ENCODE results near the gene SPHKAP. TPM values are rescaled to one million over a fixed set of nuclear protein-coding genes. Genes with fewer than 3 reads are reported as not detected.
A peak's percentile ranks its signal among the peaks of the same experiment; 100 is the strongest.

Gene SPHKAP
- total RNA-seq, 1 experiment from 2014 or later, result not detected

GRCh38 chr2:228056293-228057097 is 125.0 kb downstream of the SPHKAP start:
- DNase-seq (ENCODE audit: low read depth), result no peak
- in situ Hi-C loops (cut with HindIII; ENCODE audit: low pct_unique_long_range_greater_than_20kb, low sequenced_read_pairs), result no loop called here

GRCh38 chr2:228048838-228049490 is 132.5 kb downstream of the SPHKAP start:
- in situ Hi-C loops (cut with HindIII; ENCODE audit: low pct_unique_long_range_greater_than_20kb, low sequenced_read_pairs), result no loop called here
- DNase-seq (ENCODE audit: low read depth), result peak; percentile 23

DNA sequence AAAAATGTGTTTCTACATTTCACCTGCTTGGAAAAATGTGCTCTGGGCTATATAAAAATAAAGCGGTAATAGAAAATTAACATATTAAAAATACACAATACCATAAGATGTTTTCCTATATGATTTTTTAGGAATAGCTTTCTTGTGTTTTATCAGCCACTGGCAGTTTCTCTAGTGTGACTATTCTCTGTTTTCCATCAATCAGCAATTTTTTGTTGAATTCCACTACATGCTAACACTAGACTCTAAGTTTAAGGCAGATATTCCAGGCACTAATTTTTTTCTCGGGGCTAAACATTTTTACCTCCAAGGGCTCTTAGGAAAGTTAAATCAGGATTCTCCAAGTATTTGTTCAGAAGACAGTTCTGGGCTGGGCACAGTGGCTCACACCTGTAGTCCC is 140.5 kb downstream of the SPHKAP start:
- in situ Hi-C loops (cut with HindIII; ENCODE audit: low pct_unique_long_range_greater_than_20kb, low sequenced_read_pairs), result no loop called here
- no peak for DNase-seq (ENCODE audit: low read depth)

DNA sequence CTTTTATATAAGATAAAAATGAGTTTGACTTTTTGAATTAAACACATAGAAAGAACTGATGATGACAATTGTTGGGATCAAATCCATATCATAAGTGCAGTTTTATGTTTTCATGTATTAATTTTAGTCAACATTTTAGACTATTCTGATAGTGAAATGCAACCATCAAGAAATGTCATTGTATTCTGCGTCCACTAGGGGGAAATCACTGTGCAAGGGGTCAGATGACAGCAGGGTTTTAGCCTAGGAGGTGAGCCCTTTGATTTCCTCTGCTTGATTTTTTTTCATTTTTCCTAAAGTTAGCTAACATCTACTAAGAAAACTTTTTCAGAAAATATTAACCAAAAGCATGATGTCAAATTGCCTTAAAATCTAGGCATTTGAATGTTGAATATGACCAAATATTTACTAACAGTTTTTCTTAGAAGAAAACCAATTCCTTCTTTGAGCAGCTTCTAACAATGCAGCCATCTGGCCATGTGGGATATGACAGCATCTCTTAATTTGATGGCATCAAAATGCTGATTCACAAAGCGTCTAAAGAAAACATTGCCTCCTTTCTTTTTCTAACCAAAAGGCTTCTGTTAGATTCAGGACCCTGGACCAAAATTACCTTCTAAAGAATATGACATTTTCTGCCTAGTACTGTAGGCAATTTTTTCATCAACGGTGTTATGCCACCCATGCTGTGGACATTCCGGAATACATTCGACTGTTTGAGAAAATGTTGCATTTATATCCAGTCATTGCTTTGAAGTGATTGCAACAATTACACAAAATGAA is 141.5 kb downstream of the SPHKAP start:
- in situ Hi-C loops (cut with HindIII; ENCODE audit: low pct_unique_long_range_greater_than_20kb, low sequenced_read_pairs), result no loop called here
- DNase-seq (ENCODE audit: low read depth), result peak; percentile 13

DNA sequence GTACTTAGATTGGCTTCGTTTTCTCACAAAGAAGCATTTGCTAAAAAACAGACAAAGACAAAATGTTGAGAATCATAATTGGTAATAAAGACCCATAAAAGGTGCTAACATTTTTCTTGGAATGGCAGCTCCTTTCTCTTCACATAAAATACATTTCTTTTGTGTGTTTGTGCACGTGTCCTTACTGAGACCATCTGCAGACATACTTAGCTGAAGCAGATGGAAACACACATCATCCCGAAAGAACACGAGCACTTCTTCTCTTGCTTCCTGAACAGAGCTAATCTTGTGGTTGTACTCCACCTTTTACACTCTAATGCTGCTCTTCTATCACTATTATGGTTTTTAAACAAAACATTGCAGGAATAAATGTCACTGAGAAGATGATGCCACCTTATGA is 142.5 kb downstream of the SPHKAP start:
- in situ Hi-C loops (cut with HindIII; ENCODE audit: low pct_unique_long_range_greater_than_20kb, low sequenced_read_pairs), result no loop called here

GRCh38 chr2:228037915-228038314 is 143.6 kb downstream of the SPHKAP start:
- DNase-seq (ENCODE audit: low read depth), result no peak
- in situ Hi-C loops (cut with HindIII; ENCODE audit: low pct_unique_long_range_greater_than_20kb, low sequenced_read_pairs), result no loop called here

More for the DNA sequence above, 142.5 kb downstream of the SPHKAP start:
- no peak for DNase-seq (ENCODE audit: low read depth)

DNA sequence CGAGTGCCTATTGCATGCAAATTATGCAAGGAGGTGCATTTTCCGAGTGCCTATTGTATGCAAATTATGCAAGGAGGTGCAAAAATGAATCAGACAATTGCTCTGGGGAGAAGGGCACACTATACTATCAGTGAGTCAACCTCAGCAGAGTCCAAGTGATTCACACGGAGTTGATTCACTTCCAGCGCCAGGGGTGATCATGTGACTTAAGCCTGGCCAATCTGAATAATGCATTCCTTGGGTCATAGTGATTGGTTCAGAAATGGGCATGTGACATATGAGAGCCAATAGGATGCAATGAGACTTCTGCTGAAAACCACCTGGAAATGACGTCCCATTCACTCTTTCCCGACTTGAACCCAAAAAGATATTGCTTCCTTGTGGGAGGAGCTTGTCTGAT is 157.9 kb downstream of the SPHKAP start:
- DNase-seq (ENCODE audit: low read depth), result peak; percentile 62
- in situ Hi-C loops (cut with HindIII; ENCODE audit: low pct_unique_long_range_greater_than_20kb, low sequenced_read_pairs), result no loop called here

- in situ Hi-C loops (cut with HindIII; ENCODE audit: low pct_unique_long_range_greater_than_20kb, low sequenced_read_pairs), result no loop called here
- no peak for DNase-seq (ENCODE audit: low read depth)
Measured at GRCh38 chr2:228018311-228018710, 163.2 kb downstream of the SPHKAP start.

DNA sequence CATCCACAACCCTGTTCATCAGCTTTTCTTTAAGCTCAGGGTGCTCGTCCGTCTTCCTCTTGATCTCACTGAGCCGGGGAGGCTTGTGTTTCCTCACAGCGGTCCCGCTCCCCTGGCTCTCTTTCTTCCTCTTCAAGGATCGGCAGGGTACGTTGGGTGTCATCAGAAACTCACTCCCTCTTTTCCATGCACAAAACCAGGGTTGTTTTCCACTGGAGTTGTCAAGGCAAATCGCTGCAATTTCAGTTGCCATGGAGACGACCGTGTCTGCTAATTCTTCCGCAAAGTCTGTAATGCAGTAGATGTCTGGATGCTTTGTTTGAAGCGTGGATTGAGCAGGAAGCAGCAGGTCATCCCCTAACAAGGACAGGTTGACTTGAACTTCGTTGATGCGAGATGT is 163.7 kb downstream of the SPHKAP start:
- DNase-seq (ENCODE audit: low read depth), result no peak
- in situ Hi-C loops (cut with HindIII; ENCODE audit: low pct_unique_long_range_greater_than_20kb, low sequenced_read_pairs), result no loop called here

DNA sequence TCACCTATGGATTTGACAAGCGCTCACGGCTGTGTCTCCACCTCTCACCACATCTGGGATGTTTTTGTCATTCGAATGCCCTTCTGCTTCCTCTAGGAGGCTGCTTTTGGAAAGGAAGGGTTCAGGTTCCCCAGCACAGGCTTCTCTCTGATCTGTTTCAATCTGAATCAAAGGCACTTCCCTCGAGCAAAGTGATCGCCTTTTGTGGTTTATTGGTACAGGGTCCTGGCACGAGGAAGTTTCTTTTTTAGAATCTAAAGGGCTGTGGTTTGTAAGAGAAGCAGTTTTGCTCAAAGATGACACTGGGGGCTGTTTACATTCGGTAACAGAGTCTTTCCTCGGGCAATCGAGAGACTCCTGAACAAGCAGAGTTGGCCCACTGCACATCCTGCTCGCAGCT is 165.1 kb downstream of the SPHKAP start:
- in situ Hi-C loops (cut with HindIII; ENCODE audit: low pct_unique_long_range_greater_than_20kb, low sequenced_read_pairs), result no loop called here
- no peak for DNase-seq (ENCODE audit: low read depth)

GRCh38 chr2:228015741-228016140 is 165.7 kb downstream of the SPHKAP start:
- in situ Hi-C loops (cut with HindIII; ENCODE audit: low pct_unique_long_range_greater_than_20kb, low sequenced_read_pairs), result no loop called here
- no peak for DNase-seq (ENCODE audit: low read depth)

GRCh38 chr2:227996366-227996765 is 185.1 kb downstream of the SPHKAP start:
- in situ Hi-C loops (cut with HindIII; ENCODE audit: low pct_unique_long_range_greater_than_20kb, low sequenced_read_pairs), result no loop called here

GRCh38 chr2:227990937-227991336 is 190.6 kb downstream of the SPHKAP start:
- in situ Hi-C loops (cut with HindIII; ENCODE audit: low pct_unique_long_range_greater_than_20kb, low sequenced_read_pairs), result no loop called here
- DNase-seq (ENCODE audit: low read depth), result no peak

More at GRCh38 chr2:227996366-227996765, 185.1 kb downstream of the SPHKAP start:
- no peak for DNase-seq (ENCODE audit: low read depth)

DNA sequence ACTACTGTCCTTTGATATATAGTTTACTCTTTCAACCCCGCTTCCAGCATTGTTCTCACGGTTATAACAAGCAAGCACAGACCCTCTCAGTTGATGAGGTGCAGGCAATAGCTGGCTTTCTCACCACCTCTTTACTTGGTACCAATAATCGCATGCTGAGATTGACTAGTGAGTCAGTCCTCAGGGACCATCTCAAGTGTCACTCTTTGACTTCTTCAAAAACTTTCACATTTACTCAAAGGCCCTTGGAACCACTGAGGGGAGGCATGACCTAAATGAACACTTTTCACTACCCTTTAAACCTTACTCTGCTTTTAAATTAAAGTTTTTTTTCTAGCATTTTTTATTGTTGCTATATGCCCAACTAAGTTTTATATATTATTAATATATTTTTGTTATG is 208.2 kb downstream of the SPHKAP start:
- DNase-seq (ENCODE audit: low read depth), result no peak
- in situ Hi-C loops (cut with HindIII; ENCODE audit: low pct_unique_long_range_greater_than_20kb, low sequenced_read_pairs), result no loop called here

DNA sequence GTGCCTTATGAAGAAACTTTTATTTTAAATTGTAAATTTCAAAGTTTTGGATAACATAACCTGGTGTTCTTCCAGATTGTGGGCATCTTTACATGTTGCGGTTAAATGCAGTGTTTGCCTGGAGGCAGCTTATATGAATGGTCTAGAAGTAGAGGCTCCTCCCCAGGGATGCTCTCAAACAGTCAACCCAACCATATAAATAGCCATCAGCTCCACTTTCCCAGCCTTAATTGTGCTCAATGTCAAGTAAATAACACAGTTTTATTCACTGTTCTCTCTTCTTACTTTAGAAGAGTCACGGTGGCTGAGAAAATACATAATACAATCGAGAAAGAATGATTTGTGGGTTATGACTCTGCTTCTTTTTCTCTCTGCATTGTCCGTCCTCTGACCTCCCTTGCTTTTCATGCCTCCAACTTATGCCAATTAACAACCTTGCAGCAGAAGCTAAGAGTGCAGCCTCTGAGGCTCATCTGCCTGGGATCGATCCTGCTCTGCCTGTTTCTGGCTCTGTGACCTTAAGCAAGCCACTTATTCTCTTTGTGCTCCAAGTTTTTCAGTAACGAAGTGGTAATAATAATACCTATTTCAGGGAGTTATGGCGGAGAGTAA is 209.8 kb downstream of the SPHKAP start:
- in situ Hi-C loops (cut with HindIII; ENCODE audit: low pct_unique_long_range_greater_than_20kb, low sequenced_read_pairs), result no loop called here
- DNase-seq (ENCODE audit: low read depth), result no peak

GRCh38 chr2:227960317-227960716 is 221.2 kb downstream of the SPHKAP start:
- in situ Hi-C loops (cut with HindIII; ENCODE audit: low pct_unique_long_range_greater_than_20kb, low sequenced_read_pairs), result no loop called here
- DNase-seq (ENCODE audit: low read depth), result no peak

GRCh38 chr2:227942965-227943364 is 238.5 kb downstream of the SPHKAP start:
- DNase-seq (ENCODE audit: low read depth), result no peak
- in situ Hi-C loops (cut with HindIII; ENCODE audit: low pct_unique_long_range_greater_than_20kb, low sequenced_read_pairs), result no loop called here

DNA sequence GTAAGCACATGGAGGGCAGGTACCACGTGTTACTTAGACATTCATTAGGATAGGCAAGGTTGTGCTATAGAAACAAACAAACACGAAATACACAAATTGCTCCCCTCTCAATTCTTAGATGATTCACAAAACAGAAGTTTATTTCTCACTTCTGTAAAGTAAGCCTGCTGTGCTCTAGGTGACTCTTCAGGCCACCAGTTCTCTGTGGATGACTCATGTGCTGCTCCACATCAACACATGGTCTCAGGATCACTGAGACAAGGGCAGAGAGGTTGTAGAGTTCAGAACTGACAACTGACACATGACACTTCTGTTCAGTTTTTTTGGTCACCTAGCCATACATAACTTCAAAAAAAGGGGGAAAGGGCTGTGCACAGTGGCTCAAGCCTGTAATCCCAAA is 239.5 kb downstream of the SPHKAP start:
- in situ Hi-C loops (cut with HindIII; ENCODE audit: low pct_unique_long_range_greater_than_20kb, low sequenced_read_pairs), result no loop called here
- DNase-seq (ENCODE audit: low read depth), result no peak

Measured in Caki2 (cell line).